DMS114 treated with DMSO at 0.1 percent for 48 hours (cell line): Measurements from ENCODE around the gene SP3.
A peak's percentile ranks its signal among the peaks of the same experiment; 100 is the strongest.

Experiments used
- DNase-seq: peaks from one replicate; lab custom pipeline; 2025; ENCODE audit not compliant: unreplicated experiment; lab: John Stamatoyannopoulos, UW

The SP3 gene

DNA sequence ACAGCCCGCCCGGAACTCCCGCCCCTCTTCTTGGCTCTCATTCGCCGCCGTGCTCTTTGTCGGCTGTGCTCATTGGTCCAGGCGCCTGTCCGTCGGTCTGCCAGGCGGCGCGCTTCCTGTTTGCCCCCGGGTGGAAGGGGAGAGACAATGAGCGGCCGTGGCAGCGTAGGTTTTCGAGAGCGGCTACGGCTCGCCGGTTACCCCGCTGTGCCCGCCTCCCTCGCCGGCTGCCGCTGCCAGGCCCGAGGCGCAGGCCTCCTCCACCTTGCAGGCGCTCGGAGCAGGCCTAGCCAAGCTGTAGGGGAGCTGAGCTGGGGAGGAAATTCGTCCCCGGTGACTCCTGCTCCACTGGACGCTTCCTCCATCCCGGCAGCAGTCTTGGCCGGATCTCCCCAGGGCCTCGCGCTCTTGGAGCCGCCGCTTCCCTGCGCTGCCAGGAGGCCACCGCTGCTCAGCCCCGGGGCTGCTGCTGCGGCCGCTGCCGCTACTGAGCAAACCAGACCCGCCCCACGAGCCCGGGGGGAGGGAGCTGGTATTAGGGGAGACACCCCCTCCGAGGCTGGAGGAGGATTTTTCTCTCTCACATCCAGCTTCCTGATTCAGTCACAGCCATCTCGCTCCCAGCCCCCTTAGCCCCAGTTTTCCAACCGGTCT lies at the start of gene SP3:
Gene SP3, minus strand, starts transcription at position 2 of the 654 bp plus-strand sequence. CDS start 202 bp downstream, outside the sequence.
- DNase-seq: peak; percentile 88

DNA sequence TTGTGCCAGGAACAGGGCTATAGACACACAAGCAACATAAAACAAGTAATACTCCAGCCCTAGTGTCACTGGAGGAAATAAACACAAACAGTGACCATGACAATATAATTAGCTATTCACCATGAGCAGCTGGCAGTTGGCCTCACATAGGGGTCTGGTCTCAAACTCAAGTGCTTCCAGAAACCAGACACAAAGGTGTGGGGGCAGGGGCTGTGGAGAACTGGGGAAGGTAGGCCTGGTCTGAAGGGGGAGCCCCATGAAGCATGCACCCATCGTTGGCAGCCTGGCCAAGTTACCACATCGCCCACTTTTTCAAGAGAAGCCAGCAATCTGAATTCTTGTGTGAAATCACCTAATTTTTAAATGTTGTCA lies 49.5 kb upstream of the SP3 start:
- no peak for DNase-seq

DNA sequence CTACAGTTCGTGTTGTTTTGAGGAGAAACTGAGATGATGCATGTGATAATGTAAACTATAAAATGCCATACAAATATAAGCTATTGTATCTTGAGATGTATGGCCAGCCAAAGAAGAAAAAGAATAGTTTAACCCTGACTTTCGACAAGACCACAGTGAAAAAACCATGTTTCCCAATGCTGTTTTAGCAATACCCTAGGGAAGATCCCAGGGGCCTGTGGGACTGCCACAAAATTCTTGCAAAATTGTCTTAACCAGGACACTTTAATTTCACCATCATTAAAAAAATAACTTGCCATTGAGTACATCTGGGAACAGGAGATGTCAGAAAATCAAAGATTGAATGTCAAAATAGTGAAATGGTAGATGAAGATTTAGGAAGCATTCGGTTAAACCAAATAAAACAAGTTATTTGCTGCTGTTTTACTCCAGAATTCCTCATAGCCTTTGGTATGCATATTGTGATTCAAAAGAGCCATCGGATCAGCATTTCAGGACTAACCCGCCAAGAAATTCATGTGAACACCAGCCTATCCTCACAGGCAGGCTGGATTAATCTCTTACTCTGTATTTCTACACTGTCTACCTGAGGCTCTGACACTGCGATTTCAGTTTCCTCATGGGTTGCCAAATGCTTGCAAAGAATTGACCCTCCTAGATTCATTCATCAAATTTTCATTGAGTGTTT lies 49.0 kb upstream of the SP3 start:
- no peak for DNase-seq

DNA sequence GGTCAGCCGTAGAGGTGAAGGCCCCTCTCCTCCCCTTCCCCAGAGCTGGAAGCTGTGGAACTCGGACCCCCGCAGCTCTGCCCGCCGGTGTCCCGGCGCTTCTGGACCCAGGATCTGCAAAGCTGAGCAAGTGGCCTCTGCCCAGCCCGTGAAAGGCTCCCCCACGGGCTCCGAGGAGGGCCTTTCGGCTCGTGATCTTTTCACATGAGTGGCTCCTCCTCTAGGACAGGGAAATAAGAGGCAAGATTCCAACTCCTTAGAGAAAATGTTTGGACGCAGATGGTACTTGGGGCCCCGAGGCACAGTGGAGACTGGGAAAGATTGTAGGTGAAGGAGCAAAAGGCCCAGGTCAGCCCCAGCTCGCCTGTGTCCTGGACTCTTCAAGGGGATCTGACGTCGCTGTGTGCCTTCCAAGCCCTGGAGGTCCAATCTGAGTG lies 48.2 kb upstream of the SP3 start:
- DNase-seq: no peak

DNA sequence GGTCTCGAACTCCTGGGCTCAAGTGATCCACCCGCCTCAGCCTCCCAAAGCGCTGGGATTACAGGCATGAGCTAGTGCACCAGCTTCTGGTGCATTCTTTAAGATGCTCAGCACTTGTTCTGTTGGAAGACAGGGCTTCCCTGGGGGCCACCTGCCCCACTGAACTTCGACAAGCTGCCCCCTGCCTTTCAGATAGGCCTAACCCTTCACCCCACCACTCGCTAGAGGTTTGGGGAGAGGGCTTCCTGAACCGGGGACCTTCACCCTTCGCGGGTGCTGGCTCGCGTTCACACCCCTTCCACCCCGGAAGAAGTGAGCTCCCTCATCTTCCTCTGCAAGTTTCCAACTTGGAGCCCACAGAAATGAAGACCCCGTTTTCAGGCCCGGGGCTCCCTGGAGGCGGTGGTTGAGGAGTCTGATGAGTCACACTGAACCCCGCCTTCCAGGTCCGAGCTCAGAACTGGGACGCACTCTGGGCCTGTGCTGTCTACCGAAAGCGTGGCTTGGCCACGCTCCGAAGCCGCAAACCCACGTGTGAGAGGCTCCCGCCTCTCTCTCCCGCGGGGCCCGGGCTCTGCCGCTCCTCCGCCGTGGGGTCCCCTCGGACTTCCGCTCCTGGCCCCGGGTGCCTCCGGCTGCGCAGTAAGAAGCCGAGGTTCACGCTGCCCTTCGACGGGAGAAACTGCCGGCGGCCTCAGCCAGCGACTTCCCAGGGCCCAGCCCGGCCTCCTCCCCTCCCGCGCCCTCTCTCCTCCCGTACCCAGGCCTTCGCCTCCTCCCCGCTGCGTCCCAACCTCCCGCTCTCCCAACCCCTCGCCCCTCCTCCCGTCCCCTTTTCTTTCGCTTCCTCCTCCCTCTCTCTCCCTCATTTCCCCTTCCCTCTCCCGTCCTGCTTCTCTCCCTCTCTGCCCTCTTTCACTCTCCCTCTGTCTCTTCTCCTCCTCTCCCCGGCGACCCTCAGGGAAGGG lies 47.5 kb upstream of the SP3 start:
- no peak for DNase-seq

DNA sequence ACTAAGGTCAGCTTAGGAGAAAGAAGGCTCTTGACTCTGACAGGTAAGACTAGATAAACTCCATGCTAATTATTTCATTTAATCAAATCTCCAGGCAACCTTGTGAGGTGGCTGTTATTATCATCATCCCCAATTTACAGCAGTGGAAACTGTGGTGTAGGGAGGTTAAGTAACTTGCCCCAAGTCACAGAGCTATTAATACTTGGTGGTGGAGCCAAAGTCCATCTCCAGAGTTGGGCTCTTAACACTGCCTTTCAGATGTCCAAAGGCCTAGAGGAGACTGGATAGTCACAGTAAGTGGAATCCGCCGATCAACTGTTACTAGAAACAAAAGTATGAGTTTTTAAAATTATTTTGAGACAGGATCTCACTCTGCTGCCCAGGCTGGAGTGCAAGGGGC lies 46.6 kb upstream of the SP3 start:
- no peak for DNase-seq

DNA sequence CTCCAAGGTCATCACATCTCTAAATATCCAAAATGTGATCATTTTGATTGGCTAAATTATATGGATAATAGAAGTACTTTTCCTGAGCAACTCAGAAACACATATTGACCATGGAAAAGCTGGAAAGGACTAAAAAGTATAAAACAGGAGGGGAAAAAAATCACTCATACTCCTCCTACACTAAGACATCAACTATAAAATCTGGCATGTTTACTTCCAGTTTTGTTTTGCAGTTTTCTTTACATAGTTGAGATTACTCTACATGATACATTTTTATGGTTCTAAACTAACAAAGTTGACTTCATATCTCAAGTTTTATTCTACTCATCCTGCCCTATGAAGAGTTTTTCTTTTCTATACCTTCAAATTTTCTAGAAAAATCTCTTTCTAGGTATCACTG lies 46.0 kb upstream of the SP3 start:
- DNase-seq: no peak

DNA sequence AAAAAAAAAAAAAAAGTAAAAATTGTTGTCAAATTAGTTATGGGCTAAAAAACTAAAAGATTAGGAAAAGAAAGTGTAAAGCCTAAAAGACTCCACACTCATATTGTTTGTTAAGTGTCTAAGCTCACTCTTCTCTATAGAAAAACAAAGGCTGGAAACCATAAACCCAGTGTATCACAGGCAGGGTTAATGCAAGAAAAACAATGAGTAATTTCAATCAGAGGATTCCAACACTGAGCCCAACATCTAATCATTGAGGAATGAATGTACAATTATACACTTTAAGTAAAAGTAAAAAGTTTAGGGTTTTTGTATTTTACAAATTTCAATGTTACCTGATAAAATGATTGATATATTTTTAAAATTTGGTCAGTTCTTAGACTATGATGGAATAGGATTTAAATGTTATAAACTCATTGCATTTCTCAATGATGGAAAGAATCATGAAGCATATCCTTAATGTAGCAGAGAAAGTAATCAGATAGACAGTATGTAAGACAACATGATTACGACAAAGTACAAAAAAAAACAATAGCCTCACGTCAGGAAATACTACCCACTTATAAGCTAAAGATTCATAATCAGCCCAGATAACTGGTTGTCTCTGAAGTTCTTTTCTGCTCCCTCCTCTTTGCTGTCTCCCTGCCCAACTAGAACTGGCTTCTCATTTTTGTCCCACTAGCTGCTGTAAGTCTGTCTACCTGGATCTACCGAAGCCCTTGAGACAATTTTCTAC lies 44.5 kb upstream of the SP3 start:
- DNase-seq: no peak

DNA sequence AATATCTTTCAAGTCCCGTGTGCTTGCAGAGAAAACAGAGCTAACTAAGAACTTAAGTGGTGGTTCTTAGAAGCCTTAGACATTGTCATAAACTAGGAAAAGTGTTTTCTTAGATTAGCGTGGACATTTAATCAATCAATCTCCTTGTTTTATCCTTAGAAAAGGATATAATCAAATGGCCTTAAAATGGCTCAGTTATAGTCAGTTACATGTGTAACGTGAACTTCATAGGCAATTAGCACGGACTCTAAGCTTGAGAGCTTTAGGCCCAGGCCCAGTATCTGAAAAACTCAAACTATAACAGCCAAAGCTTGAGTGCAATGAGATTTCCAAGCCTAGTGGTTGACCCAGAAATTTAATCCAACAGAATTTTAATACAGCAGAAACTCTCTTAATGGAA lies 43.5 kb upstream of the SP3 start:
- DNase-seq: no peak

DNA sequence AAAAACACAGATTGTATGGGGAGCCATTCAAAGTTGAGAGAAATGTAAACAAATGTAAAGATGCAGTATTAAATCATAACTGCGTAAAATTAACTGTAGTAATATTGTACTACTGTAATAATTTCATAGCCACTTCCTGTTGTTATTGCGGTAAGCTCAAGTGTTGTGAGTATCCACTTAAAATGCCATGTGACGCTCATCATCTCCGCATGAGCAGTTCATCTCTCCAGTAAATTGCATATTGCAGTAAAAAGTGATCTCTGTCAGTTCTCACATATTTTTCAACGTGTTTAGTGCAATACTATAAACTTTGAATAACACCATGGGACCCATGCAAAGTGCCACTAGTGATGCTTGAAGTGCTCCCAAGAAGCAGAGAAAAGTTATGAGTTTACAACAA lies 41.8 kb upstream of the SP3 start:
- DNase-seq: no peak

DNA sequence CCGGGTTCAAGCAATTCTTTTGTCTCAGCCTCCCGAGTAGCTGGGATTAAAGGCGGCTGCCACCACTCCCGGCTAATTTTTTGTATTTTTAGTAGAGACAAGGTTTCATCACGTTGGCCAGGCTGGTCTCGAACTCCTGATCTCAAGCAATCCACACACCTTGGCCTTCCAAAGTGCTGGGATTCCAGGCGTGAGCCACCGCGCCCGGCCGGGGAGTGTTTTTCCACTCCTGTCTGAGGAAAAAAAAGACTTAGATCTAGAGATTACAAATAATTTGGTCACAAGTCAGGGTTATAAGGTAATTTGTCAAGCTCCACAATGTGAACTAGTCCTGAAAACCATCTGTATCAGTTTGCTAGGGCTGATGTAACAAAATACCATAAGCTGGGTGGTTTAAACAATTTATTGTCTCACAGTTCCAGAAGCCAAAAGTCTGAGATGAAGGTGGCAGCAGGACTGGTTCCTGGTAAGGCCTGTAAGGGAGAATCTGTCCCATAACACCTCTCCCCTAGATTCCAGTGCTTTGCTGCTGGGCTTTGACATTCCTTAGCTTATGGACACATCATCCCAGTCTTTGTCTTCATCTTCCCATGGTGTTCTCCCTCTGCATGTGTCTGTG lies 40.7 kb upstream of the SP3 start:
- no peak for DNase-seq

DNA sequence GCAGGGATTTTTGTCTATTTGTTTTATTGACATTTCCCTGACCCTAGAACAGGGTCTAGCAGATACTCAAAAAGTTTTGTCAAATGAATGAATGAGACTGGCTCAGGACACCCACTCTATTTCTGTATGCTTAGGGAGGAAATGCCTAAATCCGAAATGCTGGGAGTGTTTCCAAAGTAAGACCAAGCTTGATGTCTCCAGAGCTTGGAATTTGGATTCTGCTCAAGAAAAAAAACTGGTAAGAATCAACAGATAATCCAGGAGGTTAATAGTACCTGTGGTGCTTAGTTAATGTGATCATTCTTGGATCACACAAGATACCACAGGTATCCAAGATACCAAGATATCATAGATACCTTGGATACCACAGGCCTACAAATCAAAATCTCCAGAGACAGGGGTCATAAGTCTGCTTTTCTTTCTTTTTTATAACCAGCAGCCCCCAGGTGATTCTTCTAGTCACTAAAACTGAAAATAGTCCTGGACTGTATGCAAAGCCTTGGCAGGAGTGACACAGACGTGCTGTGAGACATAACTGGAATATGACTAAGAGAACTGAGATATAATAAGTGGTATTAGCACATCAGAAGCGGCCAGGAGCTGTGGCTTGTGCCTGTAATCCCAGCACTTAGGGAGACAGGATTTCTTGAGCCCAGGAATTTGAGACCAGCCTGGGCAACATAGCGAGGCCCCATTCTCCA lies 39.9 kb upstream of the SP3 start:
- no peak for DNase-seq

DNA sequence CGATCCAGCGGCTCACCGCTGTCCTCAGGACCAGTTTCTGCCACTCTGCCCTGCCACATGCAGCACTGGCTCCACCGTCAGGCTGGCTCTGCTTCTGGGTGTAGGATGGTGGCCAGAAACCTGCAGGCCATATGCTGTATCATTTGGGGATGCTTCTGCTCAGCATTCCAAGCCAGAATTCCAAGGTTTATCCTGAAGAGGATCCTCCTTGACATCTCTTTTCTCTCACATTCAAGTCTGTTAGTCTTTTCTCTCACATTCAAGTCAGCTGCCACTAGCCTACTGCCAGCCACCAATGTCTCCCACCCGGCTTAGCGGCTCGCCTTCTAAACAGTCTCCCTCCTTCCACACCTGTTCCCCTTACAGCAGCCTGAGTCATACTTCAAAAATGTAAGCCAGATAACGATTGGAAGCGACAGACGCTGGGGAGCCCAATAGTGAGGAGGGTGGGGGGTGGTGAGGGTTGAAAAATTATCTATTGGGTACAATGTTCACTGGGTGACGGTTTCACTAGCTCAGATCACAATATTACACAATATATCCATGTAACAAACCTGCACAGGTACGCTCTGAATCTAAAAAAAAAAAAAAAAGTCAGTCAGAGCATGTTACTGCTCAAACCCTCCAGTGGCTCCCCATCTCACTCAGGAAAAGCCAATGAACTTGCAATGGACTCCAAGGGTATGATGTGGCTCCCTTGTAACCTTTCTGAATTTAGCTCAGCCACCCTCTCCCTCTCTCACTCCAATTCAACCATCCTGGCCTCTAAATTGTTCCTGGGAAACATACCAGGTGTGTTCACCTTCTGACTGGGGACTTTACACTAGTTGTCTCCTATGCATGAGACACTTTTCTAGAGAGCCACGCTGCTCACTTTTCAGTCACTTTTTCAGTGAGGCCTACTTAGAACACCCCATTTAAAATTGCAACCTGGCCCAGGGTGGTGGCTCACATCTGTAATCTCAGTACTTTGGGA lies 38.8 kb upstream of the SP3 start:
- DNase-seq: no peak

DNA sequence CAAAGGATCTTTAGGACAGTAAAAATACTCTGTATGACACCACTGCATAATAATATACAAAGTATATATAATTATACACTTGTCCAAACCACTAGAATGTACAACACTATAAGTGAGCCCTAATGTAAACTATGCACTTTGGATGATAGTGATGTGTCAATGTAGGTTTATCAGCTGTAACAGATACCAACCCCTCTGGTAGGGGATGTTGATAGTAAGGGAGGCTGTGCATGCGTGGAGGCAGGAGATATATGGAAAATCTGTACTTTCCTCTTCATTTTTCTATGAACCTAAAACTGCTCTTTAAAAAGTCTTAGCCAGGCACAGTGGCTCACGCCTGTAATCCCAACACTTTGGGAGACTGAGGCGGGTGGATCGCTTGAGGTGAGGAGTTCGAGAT lies 37.5 kb upstream of the SP3 start:
- no peak for DNase-seq

DNA sequence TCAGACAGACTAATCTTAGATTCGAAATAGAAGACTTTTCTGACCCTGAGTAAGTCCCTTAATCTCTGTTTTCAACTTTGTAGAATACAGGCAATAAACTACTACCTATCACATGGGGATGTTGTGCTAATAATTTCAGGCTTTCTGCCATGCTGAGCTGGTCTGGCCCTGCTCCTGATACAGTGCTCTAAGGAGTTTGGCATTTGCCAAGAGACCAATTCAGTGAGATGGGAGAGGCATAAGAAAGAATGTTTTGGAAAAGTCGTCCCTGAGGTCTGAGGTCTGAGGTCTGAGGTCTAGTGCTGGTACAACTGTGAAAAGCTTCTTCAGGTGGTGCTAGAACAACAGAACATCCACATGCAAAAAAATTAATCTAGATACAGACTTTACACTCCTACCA lies 35.9 kb upstream of the SP3 start:
- no peak for DNase-seq

DNA sequence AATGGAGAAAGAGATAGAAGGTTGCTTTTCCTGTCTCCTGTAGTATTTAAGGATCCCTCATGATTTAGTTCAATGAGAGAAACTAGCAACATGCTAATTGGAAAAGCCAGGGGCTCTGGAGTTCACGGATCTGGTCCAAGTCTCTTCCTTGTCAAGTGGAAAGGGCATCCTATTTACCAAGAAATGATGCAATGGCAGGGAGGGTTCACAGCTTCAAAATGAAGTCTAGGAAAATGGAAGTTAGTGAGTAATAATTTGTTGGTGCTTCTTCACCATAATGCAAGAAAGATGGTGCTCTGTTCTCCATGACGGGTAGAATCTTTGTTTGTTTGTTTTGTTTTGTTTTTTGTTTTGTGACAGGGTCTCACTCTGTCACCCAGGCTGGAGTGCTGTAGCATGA lies 34.6 kb upstream of the SP3 start:
- DNase-seq: no peak

DNA sequence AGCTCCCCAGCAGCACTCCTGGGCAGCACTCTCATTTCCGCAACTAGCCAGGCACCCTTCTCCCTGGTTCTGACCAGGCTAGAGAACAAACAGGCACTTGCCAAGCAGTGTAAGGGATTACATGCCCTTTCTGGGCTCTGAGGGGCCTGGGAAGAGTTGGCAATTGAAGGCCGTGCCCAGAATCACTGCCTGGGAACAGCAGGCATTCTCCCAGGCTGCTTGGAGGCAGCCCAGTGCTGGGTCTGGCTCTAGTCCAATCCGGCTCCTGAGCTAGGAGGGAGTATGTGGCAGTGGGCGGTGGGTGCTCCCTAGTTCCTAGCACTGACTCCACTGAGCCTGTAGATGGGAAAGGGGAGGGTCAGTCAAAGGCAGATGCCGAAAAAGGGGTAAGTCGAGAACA lies 34.1 kb upstream of the SP3 start:
- DNase-seq: no peak

DNA sequence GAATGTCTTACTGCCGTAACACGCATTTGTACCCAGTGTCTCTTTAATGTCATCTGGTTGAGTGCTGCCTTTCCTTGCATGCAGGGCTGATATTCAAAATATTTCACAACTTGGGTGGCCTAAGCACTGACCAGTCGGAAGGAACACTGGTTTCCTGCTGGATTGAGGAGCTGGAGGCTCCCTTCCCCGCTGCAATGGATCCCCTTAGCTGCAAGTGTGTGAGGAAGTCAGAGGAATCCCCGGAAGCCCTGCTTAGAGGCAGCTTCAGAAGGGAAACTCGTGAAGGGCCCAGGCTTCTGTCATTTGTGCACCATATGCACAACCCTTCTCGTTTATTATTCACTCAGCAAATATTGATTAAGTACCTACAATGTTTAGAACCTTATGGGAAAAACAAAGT lies 33.2 kb upstream of the SP3 start:
- no peak for DNase-seq

DNA sequence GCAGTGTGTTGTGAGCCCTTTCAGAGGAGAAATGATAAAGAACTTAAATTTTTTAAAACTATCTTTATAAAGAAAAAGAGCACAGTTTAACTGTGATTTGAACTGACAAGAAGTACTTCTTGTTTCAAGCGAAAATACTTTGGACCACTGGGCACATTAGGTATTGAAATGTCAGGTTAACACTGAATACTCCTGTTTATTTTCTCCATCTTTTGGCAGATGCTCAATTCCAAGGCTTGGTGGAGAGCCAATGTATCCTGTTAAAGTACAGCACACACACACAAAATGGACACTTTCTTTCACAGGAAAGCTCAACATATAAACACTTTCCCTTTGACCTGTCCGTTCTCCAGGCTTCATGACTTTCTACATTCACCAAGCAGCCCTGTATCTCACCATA lies 32.6 kb upstream of the SP3 start:
- no peak for DNase-seq
